ENCODE data around the gene KRTAP10-4.
"Not testable (repeated sequence)": the region's sequence is repeated elsewhere in the genome, so short reads cannot be mapped to it uniquely, and the experiment has no call there.

Gene KRTAP10-4

GRCh38 chr21:44573630-44574456 is at the start of gene KRTAP10-4:
Gene KRTAP10-4, plus strand, starts transcription at chr21:44573729. Its CDS starts 30 bp downstream, at chr21:44573759.
- not testable (repeated sequence) for DNase-seq (ENCODE audit: low spot score)

GRCh38 chr21:44524414-44525371 is 48.8 kb upstream of the KRTAP10-4 start:
- DNase-seq (ENCODE audit: low spot score): no peak

GRCh38 chr21:44525391-44526095 is 48.0 kb upstream of the KRTAP10-4 start:
- no peak for DNase-seq (ENCODE audit: low spot score)

GRCh38 chr21:44526096-44526997 is 47.2 kb upstream of the KRTAP10-4 start:
- no peak for DNase-seq (ENCODE audit: low spot score)

- no peak for DNase-seq (ENCODE audit: low spot score)
Observed at GRCh38 chr21:44527156-44527982, 46.2 kb upstream of the KRTAP10-4 start.

GRCh38 chr21:44527983-44528633 is 45.4 kb upstream of the KRTAP10-4 start:
- no peak for DNase-seq (ENCODE audit: low spot score)

GRCh38 chr21:44528634-44528995 is 44.9 kb upstream of the KRTAP10-4 start:
- DNase-seq (ENCODE audit: low spot score): no peak

- DNase-seq (ENCODE audit: low spot score): no peak
Observed at GRCh38 chr21:44529011-44529421, 44.5 kb upstream of the KRTAP10-4 start.

GRCh38 chr21:44529503-44530125 is 43.9 kb upstream of the KRTAP10-4 start:
- DNase-seq (ENCODE audit: low spot score): no peak

GRCh38 chr21:44530221-44530902 is 43.2 kb upstream of the KRTAP10-4 start:
- DNase-seq (ENCODE audit: low spot score): no peak

- DNase-seq (ENCODE audit: low spot score): no peak
Observed at GRCh38 chr21:44530903-44531605, 42.5 kb upstream of the KRTAP10-4 start.

- no peak for DNase-seq (ENCODE audit: low spot score)
Observed at GRCh38 chr21:44531606-44532564, 41.6 kb upstream of the KRTAP10-4 start.

GRCh38 chr21:44532712-44533111 is 40.8 kb upstream of the KRTAP10-4 start:
- no peak for DNase-seq (ENCODE audit: low spot score)

- DNase-seq (ENCODE audit: low spot score): no peak
Observed at GRCh38 chr21:44533121-44533890, 40.2 kb upstream of the KRTAP10-4 start.

- DNase-seq (ENCODE audit: low spot score): no peak
Observed at GRCh38 chr21:44533891-44534627, 39.5 kb upstream of the KRTAP10-4 start.
